Jurkat, Clone E6-1 (cell line): ENCODE data around the gene SULT1C4.
"Not testable (repeated sequence)": the region's sequence is repeated elsewhere in the genome, so short reads cannot be mapped to it uniquely, and the experiment has no call there.

Experiments
- DNase-seq: peaks from one replicate; pipeline ENCODE4 v3.0.0-alpha.2; 2011; ENCODE audit warnings: low read depth, low spot score
- H3K4me3 ChIP-seq: 2 replicates; pipeline ENCODE4 v1.5.1; 2011; ENCODE audit warnings: mild to moderate bottlenecking, low read length, control low read depth, moderate library complexity

SULT1C4 gene

DNA sequence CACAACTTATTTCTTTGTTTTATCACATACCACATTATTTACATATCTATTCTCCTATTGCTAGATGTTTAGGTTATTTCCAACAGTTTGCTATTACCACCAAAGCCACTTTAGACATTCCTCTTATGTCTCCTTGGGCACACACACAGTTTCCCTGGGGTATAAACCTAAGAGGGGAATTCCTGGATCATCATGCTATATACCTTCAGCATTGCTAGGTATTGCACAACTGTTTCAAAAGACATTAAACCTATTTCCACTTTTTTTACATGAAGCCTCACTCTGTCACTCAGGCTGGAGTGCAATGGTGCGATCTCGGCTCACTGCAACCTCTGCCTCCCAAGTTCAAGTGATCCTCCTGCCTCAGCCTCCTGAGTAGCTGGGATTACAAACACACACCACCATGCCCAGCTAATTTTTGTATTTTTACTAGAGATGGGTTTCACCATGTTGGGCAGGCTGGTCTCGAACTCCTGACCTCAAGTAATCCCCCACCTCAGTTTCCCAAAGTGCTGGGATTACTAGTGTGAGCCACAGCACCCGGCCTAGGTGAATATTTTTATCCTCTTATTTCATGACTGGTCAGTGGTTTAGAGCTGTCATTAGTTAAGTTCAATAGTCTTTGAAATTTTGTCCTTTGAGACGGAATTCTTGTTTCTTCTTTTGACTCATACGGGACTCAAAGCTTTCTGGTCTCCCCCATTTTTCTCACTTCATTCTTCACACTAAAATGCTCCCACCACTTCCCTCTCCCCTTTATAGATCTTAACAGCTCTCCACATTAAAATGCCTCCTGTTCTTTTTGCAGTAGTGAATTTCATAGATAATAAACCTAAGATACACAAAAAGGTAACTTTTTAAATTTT is 30.3 kb downstream of the SULT1C4 start:
- DNase-seq: no peak
- H3K4me3 ChIP-seq: no peak overlapping the region

DNA sequence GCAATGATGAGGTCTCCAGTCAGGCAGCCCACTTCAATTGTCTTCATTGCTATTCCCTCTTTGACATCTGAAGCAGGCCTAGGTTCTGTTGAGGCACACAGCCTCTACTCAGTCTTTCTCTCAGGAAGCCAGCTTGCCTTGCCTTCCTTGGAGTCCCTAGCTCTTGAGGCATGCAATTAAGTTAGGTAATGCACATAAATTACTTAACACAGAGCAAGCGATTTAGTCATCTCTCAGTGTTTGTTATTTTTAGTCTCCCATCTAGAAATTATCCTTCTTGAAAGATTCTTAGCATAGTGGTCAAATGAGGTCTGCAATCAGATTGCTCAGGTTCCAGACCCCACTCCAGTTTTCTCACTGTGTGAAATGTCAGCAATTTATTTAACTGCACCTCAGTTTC is 32.0 kb downstream of the SULT1C4 start:
- DNase-seq: no peak
- no peak overlapping the region for H3K4me3 ChIP-seq

DNA sequence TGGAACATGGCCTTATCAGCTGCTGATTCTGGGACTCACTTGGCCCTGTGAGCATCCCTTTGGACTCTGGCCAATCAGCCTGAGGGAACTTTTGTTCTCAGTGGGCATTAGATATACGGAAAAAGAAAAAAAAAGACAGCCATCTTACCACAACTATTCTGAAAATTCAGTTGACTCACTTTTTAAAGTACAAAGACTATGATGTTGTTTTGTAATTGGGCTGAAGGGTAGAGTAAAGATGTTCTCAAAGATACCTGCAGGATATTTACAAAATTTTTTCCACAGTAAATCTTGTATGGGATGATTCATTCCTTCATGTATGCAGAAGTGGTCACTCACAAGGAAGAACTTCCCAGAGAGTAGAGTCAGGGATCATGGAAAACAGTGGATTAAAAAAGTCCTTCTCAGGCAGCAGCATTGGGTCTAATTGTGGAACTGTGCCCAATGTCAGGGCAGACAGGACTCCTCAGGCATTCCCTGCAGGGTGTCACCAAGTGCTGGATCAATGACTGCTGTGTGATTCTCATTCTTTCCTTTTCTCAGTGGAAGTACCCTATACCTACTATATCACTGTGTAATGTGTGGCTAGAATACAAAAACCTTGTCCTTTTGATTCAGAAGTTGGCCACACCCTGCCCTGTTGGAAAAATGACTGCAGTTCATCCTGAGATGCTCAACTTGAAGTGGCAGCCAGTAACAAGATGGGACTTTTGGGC is 35.4 kb downstream of the SULT1C4 start:
- DNase-seq: no peak
- H3K4me3 ChIP-seq: no peak overlapping the region

DNA sequence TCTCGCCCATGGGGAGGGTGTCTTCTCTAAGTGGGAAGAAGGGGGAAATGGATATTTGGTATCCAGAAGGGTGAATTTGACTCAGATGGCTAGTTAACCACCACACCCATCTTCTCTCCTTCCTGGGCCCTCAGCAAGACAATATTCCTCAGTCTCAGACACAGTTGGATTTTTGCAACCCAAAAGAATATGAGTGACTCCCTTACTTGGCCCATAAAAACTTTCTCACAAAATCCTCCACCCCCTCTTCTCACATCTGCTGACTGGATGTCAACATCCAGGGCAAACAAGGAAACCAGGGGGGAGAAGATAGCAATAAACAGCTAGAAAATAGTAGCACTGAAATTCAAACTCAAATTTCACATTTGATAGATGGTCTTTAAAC is 35.9 kb downstream of the SULT1C4 start:
- no peak overlapping the region for H3K4me3 ChIP-seq
- no peak for DNase-seq

DNA sequence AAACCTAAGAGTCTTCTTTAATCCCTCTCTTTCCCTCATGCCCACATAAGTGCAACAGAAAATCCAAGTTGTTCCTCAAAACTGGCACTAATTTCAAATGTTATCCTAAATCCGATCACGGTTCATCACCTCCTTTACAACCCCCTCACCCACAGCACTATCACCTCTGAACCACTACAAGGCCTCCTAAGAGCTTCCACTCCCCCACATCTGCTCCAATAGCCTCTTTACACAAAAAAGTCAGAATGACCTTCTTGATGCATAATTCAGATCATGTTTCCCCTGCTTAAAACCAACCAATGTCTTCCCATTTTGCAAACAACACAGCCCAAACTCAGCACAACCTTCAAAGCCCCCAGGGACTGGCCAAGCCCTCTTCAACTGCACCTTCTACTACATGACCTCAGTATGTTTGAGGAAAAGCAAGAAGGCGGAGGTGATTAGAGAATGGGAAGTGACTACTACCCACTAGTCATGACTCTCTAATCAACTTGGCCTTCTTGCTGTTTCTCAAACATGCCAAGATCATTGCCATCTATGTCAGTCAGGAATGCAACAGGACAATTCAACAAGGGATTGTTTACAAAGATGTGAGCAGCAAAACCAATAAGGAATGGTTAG is 36.6 kb downstream of the SULT1C4 start:
- DNase-seq: no peak
- no peak overlapping the region for H3K4me3 ChIP-seq

DNA sequence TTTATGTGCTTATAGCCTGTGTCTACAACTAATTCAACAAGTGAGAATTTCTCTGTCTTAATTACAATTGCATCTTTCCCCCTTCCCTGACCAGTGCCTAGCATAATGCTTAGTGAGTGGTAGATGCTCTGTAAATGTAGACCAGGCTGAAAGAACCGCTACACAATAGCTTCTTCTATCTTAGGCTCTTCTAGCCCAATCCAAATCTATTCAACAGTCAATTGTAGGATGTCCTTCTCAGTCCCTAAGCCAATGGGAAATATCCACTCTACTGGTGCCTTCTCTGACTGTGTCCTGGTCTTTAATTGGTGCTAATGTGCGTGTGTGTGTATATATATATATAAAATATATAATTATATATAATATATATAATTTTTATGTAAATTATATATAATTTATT is 37.2 kb downstream of the SULT1C4 start:
- no peak overlapping the region for H3K4me3 ChIP-seq
- DNase-seq: no peak

DNA sequence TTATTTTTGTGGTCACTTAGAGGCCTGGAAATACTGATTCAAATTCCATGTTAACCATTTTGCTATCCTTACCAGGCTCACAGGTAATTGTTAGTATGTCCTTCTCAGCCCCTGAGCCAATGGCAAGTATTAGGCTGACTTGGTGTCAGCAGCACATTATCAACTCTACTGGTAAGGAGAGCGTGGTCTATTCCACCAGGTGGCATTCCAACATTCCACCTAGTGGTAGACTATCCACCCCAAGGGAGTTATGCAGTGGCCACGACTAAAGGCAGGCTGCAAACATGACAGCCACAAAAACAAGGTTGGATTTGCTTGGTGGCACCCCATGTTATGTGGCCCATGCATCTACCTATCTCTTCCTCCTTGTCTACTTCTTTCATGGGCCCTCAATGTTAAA is 39.5 kb downstream of the SULT1C4 start:
- DNase-seq: peak; percentile 29
- H3K4me3 ChIP-seq: no peak overlapping the region

DNA sequence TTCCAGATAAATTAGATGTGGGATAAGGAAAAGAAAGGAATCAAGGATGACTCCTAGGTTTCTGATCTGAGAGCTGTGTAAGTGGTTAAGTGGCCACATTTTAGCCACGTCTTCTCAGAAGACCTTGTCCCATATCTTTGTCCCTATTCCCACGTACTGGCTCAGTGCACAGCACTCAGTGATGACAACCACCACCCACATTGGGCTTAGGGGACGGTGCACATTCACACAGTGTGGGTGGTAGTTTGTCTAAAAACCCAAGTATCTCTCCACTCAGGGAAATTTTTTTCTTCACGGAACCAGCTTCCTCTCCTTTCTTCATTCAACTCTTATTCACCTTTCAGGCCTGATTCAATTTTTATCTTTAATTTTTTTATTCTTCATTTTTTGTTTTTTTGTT is 40.7 kb downstream of the SULT1C4 start:
- H3K4me3 ChIP-seq: no peak overlapping the region
- DNase-seq: no peak

DNA sequence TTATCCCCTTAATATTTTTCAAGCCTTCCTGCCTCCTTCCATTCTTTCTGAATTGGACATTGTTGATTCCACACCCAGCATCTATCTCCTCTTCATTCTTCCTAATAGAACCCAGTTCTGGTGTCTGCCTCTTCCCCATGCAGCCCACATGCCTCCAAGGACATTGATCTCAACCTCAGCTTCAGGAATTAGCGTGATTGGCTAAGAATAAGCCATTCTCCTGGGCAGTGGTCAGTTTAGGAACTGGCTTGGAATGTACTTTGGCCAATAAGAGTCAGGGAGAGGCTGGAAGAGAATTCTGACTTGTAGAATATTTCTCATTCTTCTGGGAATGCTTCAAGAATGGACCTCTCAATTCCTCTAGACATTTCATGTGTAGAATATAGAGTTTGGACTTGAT is 45.3 kb downstream of the SULT1C4 start:
- H3K4me3 ChIP-seq: no peak overlapping the region
- no peak for DNase-seq

DNA sequence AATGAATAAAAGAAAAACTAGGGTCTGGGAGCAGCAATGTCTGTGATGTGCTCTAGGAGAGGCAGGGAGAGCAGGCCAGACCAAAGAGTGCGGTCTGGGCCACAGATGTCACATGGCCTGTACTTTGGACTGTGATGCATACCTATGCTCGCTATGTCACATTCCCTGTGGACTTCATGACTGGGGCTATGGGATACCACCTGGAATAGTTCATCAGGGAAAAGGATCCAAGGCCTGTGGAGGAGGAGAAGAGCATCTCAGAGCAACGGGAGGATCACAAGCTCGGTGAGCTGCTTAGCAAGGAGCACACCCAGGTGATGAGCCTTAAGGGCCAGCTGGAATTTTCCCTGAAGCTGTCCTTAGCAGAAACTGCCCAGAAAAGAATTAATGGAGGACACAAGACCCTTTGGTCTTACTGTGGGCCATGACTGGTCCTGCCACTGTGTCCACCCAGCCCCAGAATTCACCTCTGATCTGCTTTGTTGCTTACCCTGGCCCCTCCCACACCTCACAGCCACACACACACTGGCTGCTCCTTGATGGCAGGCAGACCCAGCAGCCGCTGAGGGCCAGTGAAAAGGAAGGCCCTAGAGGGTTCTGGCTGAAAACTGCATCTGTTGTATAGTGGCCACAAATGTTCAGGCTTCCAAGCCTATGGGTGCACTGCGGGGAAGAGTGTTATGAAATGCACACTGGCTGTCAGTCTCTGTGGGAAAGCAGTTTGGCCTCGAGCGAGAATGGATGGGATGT is 45.9 kb downstream of the SULT1C4 start:
- DNase-seq: no peak
- H3K4me3 ChIP-seq: no peak overlapping the region

DNA sequence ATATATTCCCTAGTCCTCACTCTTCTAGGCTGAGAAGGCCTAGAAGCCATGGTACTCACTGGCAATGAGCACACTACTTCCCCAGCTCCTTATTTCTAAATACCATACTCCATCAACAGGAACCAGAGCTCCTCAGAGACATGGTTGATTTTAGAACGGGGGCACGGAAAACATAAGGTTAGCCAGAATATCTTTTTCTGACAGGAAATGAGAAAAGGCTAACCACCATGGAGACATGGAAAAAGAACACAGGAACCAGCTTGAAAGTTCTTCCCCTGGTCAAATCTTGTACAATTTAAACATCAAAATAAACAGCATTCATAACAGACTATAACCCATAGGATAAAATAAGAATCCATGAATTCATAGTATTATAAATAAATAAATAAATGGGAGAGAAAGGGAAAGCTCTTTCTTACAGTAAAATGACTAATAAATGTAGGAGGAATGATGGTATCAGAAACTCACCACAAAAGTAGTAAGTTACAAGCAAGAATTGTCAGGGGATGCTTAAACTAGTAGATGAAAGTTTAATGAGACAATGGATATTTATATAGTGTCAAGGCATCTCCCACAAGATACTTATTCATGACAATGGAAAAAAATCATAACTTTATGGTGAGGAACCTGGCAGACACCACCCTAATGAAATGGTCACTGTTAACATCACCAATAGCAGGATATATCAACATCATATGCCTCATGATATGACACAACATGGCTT is 50.7 kb downstream of the SULT1C4 start:
- H3K4me3 ChIP-seq: no peak overlapping the region
- DNase-seq: no peak

DNA sequence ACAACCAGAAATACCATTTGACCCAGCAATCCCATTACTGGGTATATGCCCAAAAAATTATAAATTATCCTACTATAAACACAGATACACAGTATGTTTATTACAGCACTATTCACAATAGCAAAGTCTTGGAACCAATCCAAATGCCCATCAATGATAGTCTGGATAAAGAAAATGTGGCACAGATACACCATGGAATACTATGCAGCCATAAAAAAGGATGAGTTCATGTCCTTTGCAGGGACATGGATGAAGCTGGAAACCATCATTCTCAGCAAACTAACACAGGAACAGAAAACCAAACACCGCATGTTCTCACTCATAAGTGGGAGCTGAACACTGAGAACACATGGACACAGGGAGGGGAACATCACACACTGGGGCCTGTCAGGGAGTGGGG is 57.8 kb downstream of the SULT1C4 start:
- H3K4me3 ChIP-seq, DNase-seq: not testable (repeated sequence)

DNA sequence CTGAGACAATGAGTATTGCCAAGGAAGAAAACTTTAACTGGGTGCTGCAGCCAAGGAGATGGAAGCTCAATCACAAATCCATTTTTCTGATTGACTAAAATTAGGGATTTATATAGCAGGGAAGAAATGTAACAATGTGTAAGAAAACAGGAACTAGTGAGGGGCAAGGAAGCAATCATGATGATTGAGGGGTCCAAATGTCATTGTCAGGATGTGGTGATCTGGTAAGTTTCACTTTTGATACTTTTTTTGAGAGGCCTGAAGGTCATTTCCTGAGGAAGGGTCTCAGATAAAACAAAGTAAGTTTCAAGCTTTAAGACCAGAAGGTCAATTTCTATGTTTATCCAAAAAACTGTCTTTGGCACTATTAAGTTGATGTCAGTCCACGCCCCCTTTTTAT is 59.2 kb downstream of the SULT1C4 start:
- no peak for DNase-seq
- H3K4me3 ChIP-seq: no peak overlapping the region
